Measurements from ENCODE around the gene PLEKHA6. TPM values are rescaled to one million over a fixed set of nuclear protein-coding genes. Genes with fewer than 3 reads are reported as not detected.

The PLEKHA6 gene
- total and polyA plus RNA-seq, 2 experiments from 2014 or later: 2.8 to 6.2 TPM

DNA sequence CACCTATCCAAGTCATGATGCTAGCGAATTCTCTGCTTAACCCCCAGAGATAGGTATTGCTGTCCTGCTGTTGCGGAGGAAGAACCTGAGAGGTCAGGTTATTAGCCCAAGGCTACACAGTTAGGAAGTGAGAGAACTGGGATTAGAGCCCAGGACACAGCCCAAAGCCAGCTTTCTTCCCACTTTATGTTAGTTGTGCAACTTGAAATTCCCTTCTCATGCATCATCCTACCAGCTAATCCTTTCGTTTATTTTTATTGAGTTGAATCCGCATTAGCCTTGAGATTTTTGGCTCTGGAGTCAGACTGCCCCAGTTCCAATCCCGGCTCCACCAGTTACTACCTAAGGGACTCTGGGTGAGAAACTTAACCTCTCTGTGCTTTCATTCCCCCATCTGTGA, 65.4 kb downstream of the PLEKHA6 start (continued):
- no peak for TF ChIP-seq CREB1 (CRISPR knock-in tag; IDR thresholded peaks at IDR 0.05; ENCODE audit: low read depth)
- no peak for TF ChIP-seq POLR2AphosphoS5 (IDR thresholded peaks at IDR 0.05; ENCODE audit: low read depth)
- no peak for TF ChIP-seq REST (IDR thresholded peaks at IDR 0.05; ENCODE audit: unreplicated experiment)
- no peak for TF ChIP-seq ZNF114 (CRISPR knock-in tag; IDR thresholded peaks at IDR 0.05)

- no peak overlapping the region for H3K4me3 Mint-ChIP-seq
- Histone ChIP-seq H3K4me3 (no peak overlapping the region), H3K79me2 (replicated peaks; ENCODE audit: insufficient read depth) (no peaks in the 10 kb centered on the region), H3K27me3 (ENCODE audit: insufficient read depth) (no peaks in the 10 kb centered on the region), H3K9me2 (ENCODE audit: insufficient read depth) (peaks cover 4% of the 10 kb centered on the region; the same call in 1 of the 2 replicates), H3F3A (replicated peaks; ENCODE audit: low read depth) (no peaks in the 10 kb centered on the region), H3K4me2 (no peak overlapping the region), H3K4me1 (ENCODE audit: insufficient read depth) (peaks cover 20% of the 10 kb centered on the region; the same call in 1 of the 2 replicates), H2AFZ (no peak overlapping the region), H3K27ac (ENCODE audit: low read depth) (no peak overlapping the region), H4K20me1 (replicated peaks; ENCODE audit: insufficient read depth) (no peaks in the 10 kb centered on the region), H3K36me3 (ENCODE audit: insufficient read depth) (no peaks in the 10 kb centered on the region)
- no peak for TF ChIP-seq NANOG (IDR thresholded peaks at IDR 0.05; ENCODE audit: borderline replicate concordance)
- no peak for TF ChIP-seq ZNF114 (CRISPR knock-in tag; IDR thresholded peaks at IDR 0.05)
- no peak for TF ChIP-seq REST (IDR thresholded peaks at IDR 0.05; ENCODE audit: unreplicated experiment)
- no peak for TF ChIP-seq POLR2AphosphoS5 (IDR thresholded peaks at IDR 0.05; ENCODE audit: low read depth)
- peaks cover 44% of the 10 kb centered on the region for H3K4me1 Mint-ChIP-seq
- peaks cover 4% of the 10 kb centered on the region; the same call in 1 of the 3 replicates for H3K36me3 Mint-ChIP-seq (ENCODE audit: low read depth)
- peaks cover 12% of the 10 kb centered on the region for H3K27me3 Mint-ChIP-seq (ENCODE audit: insufficient read depth, low read depth, poor library complexity)
- no peaks in the 10 kb centered on the region for H3K9me3 Mint-ChIP-seq
- no peak for DNase-seq (ENCODE audit: low spot score)
- no peak overlapping the region for H3K27ac Mint-ChIP-seq
- ATAC-seq: no peak
These were observed 66.0 kb downstream of the PLEKHA6 start for GRCh38 chr1:204293605-204294337.

All from GM23338 (cell line).